WERI-Rb-1 (cell line): ENCODE data around the gene SHROOM2.

Experiments used
- DNase-seq: peaks from one replicate; pipeline ENCODE4 v3.0.0-alpha.2; 2020
- H3K27ac ChIP-seq: fragments of 250-450 bp; sonication (Bioruptor Pico); 2 replicates; pipeline ENCODE4 v1.5.1; 2020; ENCODE audit warnings: mild to moderate bottlenecking, moderate library complexity
- H3K27me3 ChIP-seq: fragments of 250-450 bp; sonication (Bioruptor Pico); 2 replicates; pipeline ENCODE4 v1.5.1; 2021; ENCODE audit warnings: mild to moderate bottlenecking, low read depth, moderate library complexity; ENCODE audit not compliant: insufficient read depth, severe bottlenecking
- H3K36me3 ChIP-seq: fragments of 250-450 bp; sonication (Bioruptor Pico); 2 replicates; pipeline ENCODE4 v1.5.1; 2020; ENCODE audit warnings: mild to moderate bottlenecking, moderate library complexity
- H3K4me3 ChIP-seq: 2 replicates; pipeline ENCODE4 v1.5.1; 2011; ENCODE audit warnings: low read depth, mild to moderate bottlenecking, control low read depth, low read length
- H3K9me3 ChIP-seq: fragments of 250-450 bp; sonication (Bioruptor Pico); 2 replicates; pipeline ENCODE4 v1.5.1; 2021; ENCODE audit warnings: mild to moderate bottlenecking, moderate library complexity; ENCODE audit not compliant: severe bottlenecking
- CTCF ChIP-seq: IDR thresholded peaks from 2 replicates; pipeline ENCODE4 v1.5.1; 2011; ENCODE audit warnings: low read depth, mild to moderate bottlenecking, control low read depth, inconsistent platforms, low read length

The SHROOM2 gene

GRCh38 chrX:9948406-9948805 is 162.2 kb downstream of the SHROOM2 start:
- peaks cover 17% of the 10 kb centered on the region for H3K27me3 ChIP-seq
- no peak for DNase-seq
- no peaks in the 10 kb centered on the region; the same call in 1 of the 2 replicates for H3K36me3 ChIP-seq
- TF ChIP-seq CTCF: no peak
- no peaks in the 10 kb centered on the region for H3K9me3 ChIP-seq
- no peak overlapping the region for H3K27ac ChIP-seq
- no peak overlapping the region for H3K4me3 ChIP-seq

- H3K4me3 ChIP-seq: no peak overlapping the region
- TF ChIP-seq CTCF: no peak
- no peak overlapping the region for H3K27ac ChIP-seq
- no peaks in the 10 kb centered on the region for H3K9me3 ChIP-seq
- H3K36me3 ChIP-seq: no peaks in the 10 kb centered on the region
- DNase-seq: no peak
- H3K27me3 ChIP-seq: peaks cover 10% of the 10 kb centered on the region
Measured at GRCh38 chrX:9952300-9952699, 166.1 kb downstream of the SHROOM2 start.

GRCh38 chrX:9953396-9953795 is 167.2 kb downstream of the SHROOM2 start:
- no peak for DNase-seq
- TF ChIP-seq CTCF: no peak
- H3K27ac ChIP-seq: no peak overlapping the region

GRCh38 chrX:9955506-9955905 is 169.3 kb downstream of the SHROOM2 start:
- Histone ChIP-seq H3K9me3 (no peaks in the 10 kb centered on the region), H3K4me3 (no peak overlapping the region), H3K27me3 (peaks cover 3% of the 10 kb centered on the region), H3K27ac (no peak overlapping the region), H3K36me3 (no peaks in the 10 kb centered on the region)
- no peak for TF ChIP-seq CTCF
- DNase-seq: no peak

More at GRCh38 chrX:9953396-9953795, 167.2 kb downstream of the SHROOM2 start:
- no peak overlapping the region for H3K4me3 ChIP-seq
- peaks cover 10% of the 10 kb centered on the region for H3K27me3 ChIP-seq
- no peaks in the 10 kb centered on the region for H3K36me3 ChIP-seq
- no peaks in the 10 kb centered on the region for H3K9me3 ChIP-seq

GRCh38 chrX:9957743-9958142 is 171.5 kb downstream of the SHROOM2 start:
- Histone ChIP-seq H3K27ac (no peak overlapping the region), H3K27me3 (no peaks in the 10 kb centered on the region), H3K4me3 (no peak overlapping the region), H3K36me3 (no peaks in the 10 kb centered on the region), H3K9me3 (no peaks in the 10 kb centered on the region)
- DNase-seq: no peak
- TF ChIP-seq CTCF: no peak

- no peak for DNase-seq
- no peaks in the 10 kb centered on the region for H3K36me3 ChIP-seq
- no peak overlapping the region for H3K4me3 ChIP-seq
- H3K27me3 ChIP-seq: no peaks in the 10 kb centered on the region
- no peak overlapping the region for H3K27ac ChIP-seq
- no peak for TF ChIP-seq CTCF
- no peaks in the 10 kb centered on the region for H3K9me3 ChIP-seq
Measured at GRCh38 chrX:9958183-9958582, 172.0 kb downstream of the SHROOM2 start.
